GM12891 (cell line): ENCODE results near the gene CIB4.

Experiments
- PAX5 ChIP-seq: IDR thresholded peaks from 2 replicates; pipeline ENCODE4 v1.6.1; 2011; ENCODE audit warnings: low read length, moderate library complexity, mild to moderate bottlenecking; ENCODE audit not compliant: insufficient read depth, severe bottlenecking
- POLR2A ChIP-seq: IDR thresholded peaks from 2 replicates; pipeline ENCODE4 v1.6.1; 2011; ENCODE audit warnings: low read depth, low read length, control low read depth
- POLR2AphosphoS5 ChIP-seq: IDR thresholded peaks from 2 replicates; pipeline ENCODE4 v1.6.1; 2011; ENCODE audit warnings: low read depth, low read length, control low read depth

GRCh38 chr2:26583381-26583911 is 57.7 kb downstream of the CIB4 start:
- TF ChIP-seq POLR2A: no peak
- TF ChIP-seq POLR2AphosphoS5: no peak
- TF ChIP-seq PAX5: no peak
